ENCODE measurements around the gene PSMC2.

DNA sequence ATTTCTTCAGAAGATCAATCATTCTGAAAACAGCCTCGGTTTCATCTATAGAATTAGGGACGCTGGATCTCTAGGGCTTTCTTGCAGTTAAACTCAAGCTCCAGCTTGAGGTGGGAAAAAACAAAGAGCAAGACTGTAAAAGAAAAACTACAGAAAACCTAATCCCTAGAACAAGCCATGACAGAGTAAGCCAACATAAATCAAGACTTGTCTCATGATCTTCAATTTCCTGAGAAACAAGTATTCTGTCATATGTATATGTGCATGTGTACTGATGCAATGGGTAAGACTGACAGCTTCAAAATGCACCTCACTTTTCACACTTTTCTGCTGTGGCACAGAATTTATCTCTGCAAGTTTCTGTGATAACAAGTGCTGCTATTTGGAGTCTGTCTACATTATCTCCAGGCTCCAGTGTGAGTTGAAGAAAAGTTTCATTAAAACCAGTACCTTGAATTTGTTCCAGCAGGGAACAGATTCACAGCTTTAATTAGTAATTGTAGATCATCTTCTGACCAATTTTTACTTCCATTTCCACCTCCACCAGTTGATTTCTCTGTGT, 31.0 kb upstream of the PSMC2 start:
- TF ChIP-seq, protein P1, sequence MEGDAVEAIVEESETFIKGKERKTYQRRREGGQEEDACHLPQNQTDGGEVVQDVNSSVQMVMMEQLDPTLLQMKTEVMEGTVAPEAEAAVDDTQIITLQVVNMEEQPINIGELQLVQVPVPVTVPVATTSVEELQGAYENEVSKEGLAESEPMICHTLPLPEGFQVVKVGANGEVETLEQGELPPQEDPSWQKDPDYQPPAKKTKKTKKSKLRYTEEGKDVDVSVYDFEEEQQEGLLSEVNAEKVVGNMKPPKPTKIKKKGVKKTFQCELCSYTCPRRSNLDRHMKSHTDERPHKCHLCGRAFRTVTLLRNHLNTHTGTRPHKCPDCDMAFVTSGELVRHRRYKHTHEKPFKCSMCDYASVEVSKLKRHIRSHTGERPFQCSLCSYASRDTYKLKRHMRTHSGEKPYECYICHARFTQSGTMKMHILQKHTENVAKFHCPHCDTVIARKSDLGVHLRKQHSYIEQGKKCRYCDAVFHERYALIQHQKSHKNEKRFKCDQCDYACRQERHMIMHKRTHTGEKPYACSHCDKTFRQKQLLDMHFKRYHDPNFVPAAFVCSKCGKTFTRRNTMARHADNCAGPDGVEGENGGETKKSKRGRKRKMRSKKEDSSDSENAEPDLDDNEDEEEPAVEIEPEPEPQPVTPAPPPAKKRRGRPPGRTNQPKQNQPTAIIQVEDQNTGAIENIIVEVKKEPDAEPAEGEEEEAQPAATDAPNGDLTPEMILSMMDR (IDR thresholded peaks at IDR 0.05), result no peak
- TF ChIP-seq EZH2phosphoT487 (IDR thresholded peaks at IDR 0.05), result no peak

Data from neural progenitor cell (in vitro differentiated cells).